HUES48 (cell line): ENCODE measurements around the gene BCORL1.

Source experiments
- H3K27ac ChIP-seq: one replicate; pipeline ENCODE4 v1.7.0; 2013; ENCODE audit warnings: low read depth, low read length, inconsistent platforms
- H3K27me3 ChIP-seq: 2 replicates; pipeline ENCODE4 v1.6.1; 2013; ENCODE audit warnings: mild to moderate bottlenecking, low read length; ENCODE audit not compliant: control insufficient read depth, insufficient read depth
- H3K36me3 ChIP-seq: 2 replicates; pipeline ENCODE4 v1.6.1; 2013; ENCODE audit warnings: low read length; ENCODE audit not compliant: control insufficient read depth, insufficient read depth
- H3K4me1 ChIP-seq: 2 replicates; pipeline ENCODE4 v1.6.1; 2013; ENCODE audit warnings: mild to moderate bottlenecking, low read length; ENCODE audit not compliant: control insufficient read depth, insufficient read depth
- H3K4me3 ChIP-seq: 2 replicates; pipeline ENCODE4 v1.5.1; 2013; ENCODE audit warnings: mild to moderate bottlenecking, low read depth, low read length
- H3K9ac ChIP-seq: 2 replicates; pipeline ENCODE4 v1.6.1; 2013; ENCODE audit warnings: mild to moderate bottlenecking, low read depth, low read length, moderate library complexity
- H3K9me3 ChIP-seq: 2 replicates; pipeline ENCODE4 v1.6.1; 2013; ENCODE audit warnings: low read length; ENCODE audit not compliant: control insufficient read depth, insufficient read depth

BCORL1 gene

GRCh38 chrX:129965166-129965565 lies 17.3 kb upstream of the BCORL1 start:
- Histone ChIP-seq H3K4me1 (peaks cover 6% of the 10 kb centered on the region), H3K4me3 (no peak overlapping the region), H3K36me3 (no peaks in the 10 kb centered on the region), H3K9me3 (no peaks in the 10 kb centered on the region), H3K9ac (no peak overlapping the region), H3K27ac (no peak overlapping the region), H3K27me3 (peaks cover 43% of the 10 kb centered on the region)

DNA sequence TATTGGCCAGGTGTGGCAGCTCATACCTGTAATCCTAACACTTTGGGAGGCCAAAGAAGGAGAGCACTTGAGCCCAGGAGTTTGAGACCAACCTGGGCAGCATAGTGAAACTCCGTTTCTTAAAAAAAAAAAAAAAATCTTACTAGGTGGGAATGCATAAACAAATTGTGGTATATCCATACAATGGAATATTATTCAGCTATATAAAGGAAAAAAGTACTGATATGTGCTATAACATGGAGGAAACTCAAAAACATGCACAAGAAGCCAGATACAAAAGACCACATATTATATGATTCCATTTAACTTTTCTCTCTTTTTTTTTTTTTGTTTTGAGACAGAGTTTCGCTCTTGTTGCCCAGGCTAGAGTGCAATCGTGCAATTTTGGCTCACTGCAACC lies 13.5 kb upstream of the BCORL1 start:
- Histone ChIP-seq H3K9me3 (no peaks in the 10 kb centered on the region), H3K27ac (no peak overlapping the region), H3K9ac (no peak overlapping the region), H3K4me1 (peaks cover 6% of the 10 kb centered on the region; the same call in 1 of the 2 replicates), H3K27me3 (peaks cover 28% of the 10 kb centered on the region), H3K36me3 (no peaks in the 10 kb centered on the region), H3K4me3 (no peak overlapping the region)

DNA sequence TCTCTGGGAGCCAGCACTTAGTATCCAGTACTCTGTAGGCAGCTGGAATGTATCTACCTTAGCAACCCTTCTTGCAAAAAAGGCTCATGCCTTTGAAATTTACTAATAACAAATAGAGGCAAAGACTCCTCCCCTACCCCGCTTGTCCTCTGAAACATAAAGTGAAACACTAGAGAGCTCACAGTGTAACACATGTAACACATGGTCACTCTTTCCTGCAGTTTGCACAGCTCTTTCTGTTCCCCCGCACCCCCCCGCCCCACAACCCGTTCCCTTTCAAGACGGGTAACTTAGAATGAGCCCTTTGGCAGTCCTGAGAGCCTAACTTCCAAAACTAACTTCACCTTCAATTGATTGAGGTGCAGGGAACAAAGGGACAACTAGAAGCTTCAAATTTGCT lies 6.0 kb upstream of the BCORL1 start:
- no peak overlapping the region for H3K27ac ChIP-seq
- H3K9ac ChIP-seq: no peak overlapping the region
- no peaks in the 10 kb centered on the region for H3K36me3 ChIP-seq
- H3K4me3 ChIP-seq: no peak overlapping the region
- H3K9me3 ChIP-seq: no peaks in the 10 kb centered on the region
- peaks cover 6% of the 10 kb centered on the region for H3K4me1 ChIP-seq
- H3K27me3 ChIP-seq: peaks cover 81% of the 10 kb centered on the region

DNA sequence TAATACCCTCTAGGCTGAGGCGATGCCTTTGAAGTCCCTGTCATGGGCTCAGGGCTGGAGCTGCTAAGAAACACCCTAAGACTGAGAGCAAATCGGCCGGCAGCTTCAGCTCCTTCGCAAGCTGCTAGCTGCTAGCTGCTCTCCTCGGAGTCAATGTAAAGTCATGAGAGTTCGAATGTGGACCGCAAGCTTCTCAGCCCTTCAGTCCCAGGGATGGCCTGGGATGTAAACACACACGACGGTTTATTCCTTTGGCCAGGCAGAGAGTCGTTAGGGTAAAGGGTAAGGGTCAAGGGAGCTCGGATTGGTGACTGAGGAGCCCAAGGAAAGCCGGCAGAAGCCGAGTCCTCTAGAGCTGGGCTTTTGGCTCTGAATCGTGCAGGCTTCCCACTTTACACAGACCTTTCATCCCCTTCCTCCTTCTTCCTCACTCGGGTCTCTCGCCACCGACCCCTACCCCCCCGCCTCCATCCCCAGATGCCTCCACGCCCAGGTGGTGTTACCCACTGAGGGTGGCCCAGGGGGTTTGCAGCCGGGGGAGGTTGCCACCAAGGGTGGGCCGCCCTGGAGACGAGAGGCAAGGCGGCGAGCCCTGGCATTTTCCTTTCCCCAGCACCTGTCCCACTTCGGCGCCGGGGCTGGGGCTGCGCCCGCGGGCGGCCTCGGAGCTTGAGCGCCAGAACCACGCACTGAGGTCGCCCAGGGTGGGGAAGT lies 3.1 kb upstream of the BCORL1 start:
- H3K27ac ChIP-seq: no peak overlapping the region

DNA sequence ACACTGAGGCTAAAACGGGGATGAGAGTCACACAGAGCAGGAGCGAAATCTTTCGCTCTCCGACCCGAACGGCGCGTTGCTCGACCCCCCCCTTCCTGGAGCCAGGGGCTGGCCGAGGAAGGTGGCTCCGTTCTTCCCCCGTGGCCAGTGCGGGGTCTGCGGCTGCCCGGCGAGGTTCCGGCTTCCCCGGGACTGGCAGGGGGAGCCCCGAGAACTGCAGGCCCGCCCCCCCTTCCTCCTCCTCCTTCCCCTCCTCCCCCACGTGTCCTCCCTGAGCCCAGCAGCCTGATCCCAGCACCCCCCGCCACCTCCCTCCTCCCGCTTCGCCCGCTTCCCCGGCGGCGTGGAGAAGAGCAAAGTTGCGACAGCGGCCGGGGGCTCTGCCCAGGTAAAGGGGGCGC lies 2.4 kb upstream of the BCORL1 start:
- no peak overlapping the region for H3K9ac ChIP-seq
- H3K9me3 ChIP-seq: no peaks in the 10 kb centered on the region
- H3K4me1 ChIP-seq: peaks cover 3% of the 10 kb centered on the region
- no peaks in the 10 kb centered on the region for H3K36me3 ChIP-seq
- peak overlapping the region; percentile 44; the same call in 1 of the 2 replicates for H3K4me3 ChIP-seq
- H3K27ac ChIP-seq: no peak overlapping the region
- peaks cover 70% of the 10 kb centered on the region for H3K27me3 ChIP-seq

More for the DNA sequence above, 3.1 kb upstream of the BCORL1 start:
- Histone ChIP-seq H3K4me1 (no peaks in the 10 kb centered on the region; the same call in none of the 2 replicates), H3K9me3 (no peaks in the 10 kb centered on the region), H3K4me3 (peak overlapping the region; percentile 46; the same call in 1 of the 2 replicates), H3K36me3 (no peaks in the 10 kb centered on the region), H3K9ac (no peak overlapping the region), H3K27me3 (peaks cover 66% of the 10 kb centered on the region)

DNA sequence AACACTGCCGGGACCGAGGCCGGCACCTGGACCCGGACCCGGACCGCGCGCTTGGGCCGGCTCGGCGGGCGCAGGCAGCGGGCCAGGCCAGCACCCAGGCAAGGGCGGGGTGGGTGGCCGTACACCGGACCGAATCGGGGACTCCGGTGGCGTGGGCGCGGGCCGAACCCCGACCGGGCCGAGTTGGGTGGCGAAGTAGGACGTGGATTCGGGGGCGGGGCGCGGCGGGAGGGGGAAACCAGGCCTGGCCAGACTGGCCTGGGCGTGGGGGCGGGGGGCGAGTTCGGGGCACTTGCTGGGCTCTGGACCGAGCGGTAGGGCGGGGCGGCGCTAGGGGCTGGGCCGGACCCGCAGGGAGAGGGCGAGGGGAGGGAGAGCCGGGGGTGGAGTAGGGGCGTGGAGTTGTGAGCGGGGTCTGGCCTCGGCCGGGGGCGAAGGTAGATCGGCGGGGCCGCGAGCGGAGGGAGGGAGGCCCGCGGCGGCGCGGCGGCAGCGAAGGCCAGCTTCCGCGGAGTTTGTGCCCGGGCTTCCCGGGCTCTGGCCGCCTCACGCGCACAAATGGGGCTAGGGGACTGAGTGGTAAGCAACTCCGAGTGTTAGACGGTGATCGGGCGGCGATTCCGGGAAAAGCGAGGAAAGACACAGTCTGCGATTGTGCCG lies 1.8 kb upstream of the BCORL1 start:
- Histone ChIP-seq H3K36me3 (no peaks in the 10 kb centered on the region), H3K4me3 (peak overlapping the region; percentile 63), H3K27me3 (peaks cover 76% of the 10 kb centered on the region), H3K9me3 (no peaks in the 10 kb centered on the region), H3K4me1 (peaks cover 5% of the 10 kb centered on the region), H3K27ac (no peak overlapping the region), H3K9ac (no peak overlapping the region)

- H3K4me3 ChIP-seq: peak overlapping the region; percentile 63
- no peaks in the 10 kb centered on the region for H3K9me3 ChIP-seq
- H3K9ac ChIP-seq: no peak overlapping the region
- peaks cover 5% of the 10 kb centered on the region for H3K4me1 ChIP-seq
- no peak overlapping the region for H3K27ac ChIP-seq
- H3K36me3 ChIP-seq: no peaks in the 10 kb centered on the region
- peaks cover 76% of the 10 kb centered on the region for H3K27me3 ChIP-seq
These were observed 1.3 kb upstream of the BCORL1 start for GRCh38 chrX:129981200-129981553.

GRCh38 chrX:129981752-129982299 lies 609 bp upstream of the BCORL1 start:
- H3K36me3 ChIP-seq: no peaks in the 10 kb centered on the region
- no peak overlapping the region for H3K27ac ChIP-seq
- peaks cover 5% of the 10 kb centered on the region for H3K4me1 ChIP-seq
- no peaks in the 10 kb centered on the region for H3K9me3 ChIP-seq
- peaks cover 73% of the 10 kb centered on the region for H3K27me3 ChIP-seq
- H3K4me3 ChIP-seq: peak overlapping the region; percentile 64
- H3K9ac ChIP-seq: no peak overlapping the region

DNA sequence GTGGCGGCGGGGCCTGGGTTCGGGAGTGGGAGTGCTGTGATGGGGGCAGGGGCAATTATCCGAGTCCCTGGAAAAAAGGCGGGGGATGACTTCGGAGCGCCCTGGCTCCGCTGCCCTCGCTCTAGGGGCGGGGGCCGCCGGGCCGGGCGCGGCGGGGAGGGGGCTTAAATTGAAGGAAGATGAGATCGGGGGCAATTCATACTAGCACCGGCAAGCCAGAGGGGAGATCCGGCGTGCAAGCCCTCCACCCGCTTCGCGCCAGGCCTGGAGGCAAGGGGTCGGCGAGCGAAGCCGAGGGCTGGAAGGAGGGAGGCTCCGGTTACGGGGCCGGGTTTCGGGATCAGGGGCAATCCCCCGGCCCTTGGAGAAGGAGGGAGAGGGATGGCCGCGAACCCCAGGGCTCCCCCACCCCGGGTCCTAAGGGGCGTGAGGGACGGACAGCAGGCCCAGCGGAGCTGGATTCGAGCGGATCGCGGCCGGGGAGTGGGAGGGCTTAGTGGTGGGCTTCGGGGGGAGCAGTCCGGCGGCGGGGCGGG lies 1.2 kb downstream of the BCORL1 start:
- H3K36me3 ChIP-seq: no peaks in the 10 kb centered on the region
- H3K9ac ChIP-seq: no peak overlapping the region
- no peak overlapping the region for H3K4me3 ChIP-seq
- H3K4me1 ChIP-seq: peaks cover 5% of the 10 kb centered on the region
- peaks cover 65% of the 10 kb centered on the region for H3K27me3 ChIP-seq
- no peaks in the 10 kb centered on the region for H3K9me3 ChIP-seq
- H3K27ac ChIP-seq: no peak overlapping the region

- Histone ChIP-seq H3K9ac (no peak overlapping the region), H3K4me3 (peak overlapping the region; percentile 62), H3K27ac (no peak overlapping the region), H3K36me3 (no peaks in the 10 kb centered on the region), H3K9me3 (no peaks in the 10 kb centered on the region), H3K4me1 (peaks cover 5% of the 10 kb centered on the region), H3K27me3 (peaks cover 58% of the 10 kb centered on the region)
These were observed 1.9 kb downstream of the BCORL1 start for GRCh38 chrX:129984111-129984958.
